Measurements from ENCODE around the gene ROS1.

ROS1 gene

DNA sequence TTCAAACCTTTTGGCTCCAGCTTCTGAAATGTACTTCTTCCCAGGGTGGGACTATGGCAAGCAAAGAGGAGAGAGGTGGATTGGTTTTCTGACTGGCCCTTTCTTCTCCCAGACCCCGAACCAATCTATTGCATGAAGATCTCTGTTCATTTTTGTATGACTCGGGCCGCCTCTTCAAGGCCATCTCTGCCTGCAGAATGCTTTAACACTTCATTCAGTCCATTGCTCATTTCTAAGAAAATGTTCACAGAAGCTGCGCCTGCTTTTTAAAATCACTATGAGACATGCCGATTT, 158.7 kb downstream of the ROS1 start:
- no peaks in the 10 kb centered on the region for H3K9me3 ChIP-seq
- no peak overlapping the region for H3K27ac ChIP-seq
- no peaks in the 10 kb centered on the region for H3K4me1 ChIP-seq (ENCODE audit: control insufficient read depth in 1 of 2, insufficient read depth in 1 of 2, low read depth in 1 of 2, low read length in 1 of 2)
- no peak overlapping the region for H3K4me3 ChIP-seq (ENCODE audit: low read depth in 1 of 2, low read length in 1 of 2)
- H3K36me3 ChIP-seq: no peaks in the 10 kb centered on the region
- peaks cover 100% of the 10 kb centered on the region for H3K27me3 ChIP-seq
- TF ChIP-seq, protein P1, sequence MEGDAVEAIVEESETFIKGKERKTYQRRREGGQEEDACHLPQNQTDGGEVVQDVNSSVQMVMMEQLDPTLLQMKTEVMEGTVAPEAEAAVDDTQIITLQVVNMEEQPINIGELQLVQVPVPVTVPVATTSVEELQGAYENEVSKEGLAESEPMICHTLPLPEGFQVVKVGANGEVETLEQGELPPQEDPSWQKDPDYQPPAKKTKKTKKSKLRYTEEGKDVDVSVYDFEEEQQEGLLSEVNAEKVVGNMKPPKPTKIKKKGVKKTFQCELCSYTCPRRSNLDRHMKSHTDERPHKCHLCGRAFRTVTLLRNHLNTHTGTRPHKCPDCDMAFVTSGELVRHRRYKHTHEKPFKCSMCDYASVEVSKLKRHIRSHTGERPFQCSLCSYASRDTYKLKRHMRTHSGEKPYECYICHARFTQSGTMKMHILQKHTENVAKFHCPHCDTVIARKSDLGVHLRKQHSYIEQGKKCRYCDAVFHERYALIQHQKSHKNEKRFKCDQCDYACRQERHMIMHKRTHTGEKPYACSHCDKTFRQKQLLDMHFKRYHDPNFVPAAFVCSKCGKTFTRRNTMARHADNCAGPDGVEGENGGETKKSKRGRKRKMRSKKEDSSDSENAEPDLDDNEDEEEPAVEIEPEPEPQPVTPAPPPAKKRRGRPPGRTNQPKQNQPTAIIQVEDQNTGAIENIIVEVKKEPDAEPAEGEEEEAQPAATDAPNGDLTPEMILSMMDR (IDR thresholded peaks at IDR 0.05): no peak

DNA sequence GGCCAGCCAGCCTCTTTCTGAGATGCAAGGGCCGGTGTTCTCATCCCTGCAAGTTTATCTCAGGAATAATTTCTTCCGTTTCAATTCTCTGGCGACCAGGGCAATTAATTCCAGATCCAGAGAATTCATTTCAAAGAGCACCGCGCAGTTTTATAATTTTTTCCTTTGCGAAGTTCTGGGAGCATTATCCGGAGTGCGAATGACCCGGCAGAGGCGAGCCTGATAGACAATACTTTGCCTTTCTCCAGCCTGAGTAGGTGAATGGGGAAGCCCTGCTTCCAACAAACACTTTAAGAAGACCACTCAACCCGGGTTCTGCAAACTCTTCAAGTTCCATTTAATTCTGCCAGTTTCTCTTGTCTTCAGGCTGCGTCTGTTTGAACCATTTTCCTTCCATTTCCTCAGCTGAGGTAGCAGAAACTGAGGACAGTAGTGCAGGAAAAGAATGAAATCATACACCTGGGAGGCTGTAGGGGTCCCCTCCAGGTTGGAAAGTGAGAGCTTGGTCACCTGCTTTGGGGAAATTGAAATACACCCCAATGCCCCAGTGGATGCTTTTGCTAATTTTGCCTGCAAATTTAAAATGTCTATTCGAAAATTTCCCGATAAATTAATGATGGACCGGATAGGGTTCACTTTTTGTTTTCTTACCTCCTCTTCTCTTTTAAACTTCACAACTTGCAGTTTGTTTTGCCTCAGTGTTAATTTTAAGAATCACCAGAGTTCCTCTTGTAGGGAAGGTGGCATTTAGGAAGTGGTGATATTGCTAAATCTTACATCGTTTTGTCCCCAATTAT, 159.3 kb downstream of the ROS1 start:
- Histone ChIP-seq H3K27me3 (peaks cover 100% of the 10 kb centered on the region), H3K27ac (no peak overlapping the region), H3K4me3 (ENCODE audit: low read depth in 1 of 2, low read length in 1 of 2) (no peak overlapping the region), H3K9me3 (no peaks in the 10 kb centered on the region), H3K36me3 (no peaks in the 10 kb centered on the region), H3K4me1 (ENCODE audit: control insufficient read depth in 1 of 2, insufficient read depth in 1 of 2, low read depth in 1 of 2, low read length in 1 of 2) (no peaks in the 10 kb centered on the region)
- TF ChIP-seq, protein P1 (IDR thresholded peaks at IDR 0.05): no peak

DNA sequence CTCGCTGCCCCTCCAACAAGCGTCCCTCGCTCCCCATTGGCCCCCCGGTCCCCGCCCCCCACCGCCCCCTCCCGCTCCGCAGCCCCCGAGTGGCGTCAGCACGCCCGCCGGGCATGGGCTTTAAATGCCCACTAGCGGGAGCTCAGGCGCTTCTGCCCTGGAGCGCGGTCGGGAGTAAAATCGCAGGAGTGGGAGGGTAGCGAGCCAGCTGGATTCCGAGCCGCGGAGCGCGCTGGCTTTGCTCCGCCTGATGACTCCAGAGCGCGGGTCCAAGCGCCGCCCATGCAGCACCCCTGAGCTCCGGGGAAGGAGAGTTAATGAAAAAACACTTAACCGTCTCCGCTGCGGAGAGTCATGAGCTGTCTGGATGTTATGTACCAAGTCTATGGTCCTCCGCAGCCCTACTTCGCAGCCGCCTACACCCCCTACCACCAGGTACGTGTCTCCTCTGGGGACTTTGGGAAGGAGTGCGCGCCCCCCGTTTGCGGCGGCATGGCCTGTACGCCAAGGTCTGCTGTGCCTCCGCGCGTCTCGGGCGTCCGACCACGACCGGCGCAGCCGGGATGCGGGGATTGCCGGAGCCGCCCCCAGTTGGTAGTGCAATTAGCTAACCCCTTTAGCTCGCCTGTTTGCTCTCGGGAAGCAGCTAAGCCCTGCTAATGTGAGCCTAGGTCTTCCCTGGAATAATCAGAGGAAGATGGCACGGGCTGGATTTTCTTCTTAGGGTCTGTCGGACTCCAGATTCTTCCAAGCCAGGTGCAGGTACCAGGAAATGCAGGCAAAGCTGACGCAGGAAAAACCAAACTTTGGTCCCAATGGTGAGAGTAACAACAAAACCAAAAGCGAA, 160.1 kb downstream of the ROS1 start, which contains the start of gene VGLL2:
TSS of gene VGLL2 (plus strand) at position 149 of the 847 bp plus-strand sequence. CDS start at position 355, 206 bp downstream.
- H3K4me3 ChIP-seq (ENCODE audit: low read depth in 1 of 2, low read length in 1 of 2): no peak within 1 kb of the TSS
- H3K4me1 ChIP-seq (ENCODE audit: control insufficient read depth in 1 of 2, insufficient read depth in 1 of 2, low read depth in 1 of 2, low read length in 1 of 2): no peaks in the 10 kb centered on the region
- TF ChIP-seq, protein P1 (IDR thresholded peaks at IDR 0.05): no peak
- no peaks in the 10 kb centered on the region for H3K36me3 ChIP-seq
- peaks cover 100% of the 10 kb centered on the region for H3K27me3 ChIP-seq
- no peaks in the 10 kb centered on the region for H3K9me3 ChIP-seq
- no peak within 1 kb of the TSS for H3K27ac ChIP-seq

DNA sequence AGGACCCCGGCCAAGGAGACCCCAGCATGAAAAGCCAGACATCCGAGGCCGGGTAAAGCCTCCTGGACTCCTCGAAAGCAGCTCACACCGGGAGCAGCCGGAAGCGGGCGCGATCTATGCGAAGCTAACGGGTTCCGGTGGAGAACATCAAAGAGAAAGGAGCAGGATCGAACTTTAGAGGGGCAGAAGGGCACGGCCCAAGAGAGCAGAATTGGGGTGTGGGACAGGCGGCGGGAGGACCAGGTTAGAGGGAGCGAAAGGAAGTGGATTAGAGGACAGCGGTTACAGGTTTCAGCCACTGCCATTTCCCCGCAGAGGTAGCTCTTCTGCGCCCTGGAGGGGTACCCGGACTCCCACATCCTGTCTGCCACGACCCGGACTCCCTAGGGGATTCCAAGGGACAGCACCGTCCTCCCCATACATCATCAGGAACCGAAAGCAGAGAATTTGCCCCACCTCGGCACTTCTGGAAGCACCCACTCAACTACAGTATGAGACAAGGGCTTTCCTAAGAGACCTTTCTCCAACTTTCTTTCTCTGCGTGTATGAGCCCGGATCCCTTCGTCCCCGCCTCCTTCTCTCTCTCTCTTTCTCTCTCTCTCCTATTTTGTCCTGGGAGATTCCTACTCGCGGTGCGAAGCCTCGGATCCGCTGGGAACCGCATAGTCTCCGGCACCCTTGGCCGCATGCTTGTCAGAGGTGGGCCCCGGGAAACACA, 160.9 kb downstream of the ROS1 start:
- no peaks in the 10 kb centered on the region for H3K36me3 ChIP-seq
- no peak overlapping the region for H3K4me3 ChIP-seq (ENCODE audit: low read depth in 1 of 2, low read length in 1 of 2)
- TF ChIP-seq, protein P1 (IDR thresholded peaks at IDR 0.05): no peak
- peaks cover 100% of the 10 kb centered on the region for H3K27me3 ChIP-seq
- no peak overlapping the region for H3K27ac ChIP-seq
- H3K4me1 ChIP-seq (ENCODE audit: control insufficient read depth in 1 of 2, insufficient read depth in 1 of 2, low read depth in 1 of 2, low read length in 1 of 2): no peaks in the 10 kb centered on the region
- no peaks in the 10 kb centered on the region for H3K9me3 ChIP-seq

DNA sequence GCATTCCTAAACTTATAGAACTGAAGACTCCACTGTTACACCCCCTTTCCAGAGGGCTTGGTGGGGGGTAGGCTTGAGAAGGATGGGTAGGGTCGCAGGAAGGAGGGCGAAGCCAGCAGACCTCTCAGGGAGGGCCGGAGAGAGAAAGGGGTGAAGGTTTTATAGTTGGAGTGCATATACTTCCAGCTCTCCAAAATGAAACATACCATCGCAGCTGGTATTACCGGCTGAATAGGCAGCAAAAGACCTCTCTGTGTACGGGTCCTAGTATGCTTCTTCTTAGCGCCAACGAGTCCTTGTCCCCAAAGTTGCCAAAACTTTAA, 161.4 kb downstream of the ROS1 start:
- no peaks in the 10 kb centered on the region for H3K36me3 ChIP-seq
- peaks cover 96% of the 10 kb centered on the region for H3K27me3 ChIP-seq
- H3K9me3 ChIP-seq: no peaks in the 10 kb centered on the region
- H3K4me3 ChIP-seq (ENCODE audit: low read depth in 1 of 2, low read length in 1 of 2): no peak overlapping the region
- TF ChIP-seq, protein P1 (IDR thresholded peaks at IDR 0.05): no peak
- H3K27ac ChIP-seq: no peak overlapping the region
- H3K4me1 ChIP-seq (ENCODE audit: control insufficient read depth in 1 of 2, insufficient read depth in 1 of 2, low read depth in 1 of 2, low read length in 1 of 2): no peaks in the 10 kb centered on the region

Measured in neutrophil (primary cell).